ENCODE data around the gene TRIM2. TPM values are rescaled to one million over a fixed set of nuclear protein-coding genes. Genes with fewer than 3 reads are reported as not detected.
A peak's percentile ranks its signal among the peaks of the same experiment; 100 is the strongest.

Gene TRIM2
- total and polyA plus RNA-seq, 4 donors, result 3.4 to 15.5 (median 8.9) TPM

DNA sequence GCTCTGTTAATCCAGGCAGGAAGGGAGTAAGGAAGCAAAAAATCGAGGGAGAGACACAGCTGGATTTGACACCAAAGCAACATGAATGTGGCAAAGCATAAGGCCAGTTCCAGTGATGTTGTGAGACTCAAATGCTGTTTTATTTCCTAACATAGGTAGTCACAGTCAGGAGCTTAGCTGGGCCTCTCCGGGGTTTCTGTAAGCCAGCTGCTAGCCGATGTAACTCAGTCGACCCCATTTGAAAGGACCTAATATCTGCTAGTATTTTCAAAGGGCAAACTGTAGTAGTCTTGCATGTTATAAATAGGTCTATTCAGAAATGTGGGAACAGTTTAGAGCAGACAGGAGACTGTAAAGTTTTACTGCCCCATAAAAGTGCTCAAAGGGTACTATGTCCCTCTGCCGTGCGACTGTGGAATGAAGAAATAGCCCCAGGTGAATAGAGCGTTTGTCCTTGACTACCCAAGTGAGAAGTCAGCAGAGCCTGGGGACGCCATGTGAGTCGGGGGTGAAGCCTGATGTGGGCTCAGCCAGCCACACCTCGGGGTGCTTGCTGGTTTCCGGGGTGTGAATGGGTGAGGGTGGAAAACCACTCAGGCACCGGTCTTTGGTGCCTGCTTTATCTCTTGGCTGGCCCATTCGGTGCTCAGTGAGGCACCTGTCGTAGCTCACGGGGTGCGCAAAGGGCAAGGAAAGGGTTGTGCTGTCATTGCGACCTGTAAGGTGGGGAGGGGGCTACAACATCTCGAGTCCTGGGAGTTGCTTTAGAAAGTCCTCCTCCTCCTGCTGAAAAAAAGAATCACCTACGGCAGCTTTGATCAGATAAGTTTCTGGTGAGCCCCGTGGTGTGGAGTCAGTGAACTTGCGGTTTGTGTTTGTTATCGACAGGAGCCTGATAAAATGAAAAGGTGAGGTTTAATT is 745 bp downstream of the TRIM2 start:
- no peak overlapping the region for H3K9ac ChIP-seq (ENCODE audit: low read depth in 1 of 2, low read length in 2 of 2)

DNA sequence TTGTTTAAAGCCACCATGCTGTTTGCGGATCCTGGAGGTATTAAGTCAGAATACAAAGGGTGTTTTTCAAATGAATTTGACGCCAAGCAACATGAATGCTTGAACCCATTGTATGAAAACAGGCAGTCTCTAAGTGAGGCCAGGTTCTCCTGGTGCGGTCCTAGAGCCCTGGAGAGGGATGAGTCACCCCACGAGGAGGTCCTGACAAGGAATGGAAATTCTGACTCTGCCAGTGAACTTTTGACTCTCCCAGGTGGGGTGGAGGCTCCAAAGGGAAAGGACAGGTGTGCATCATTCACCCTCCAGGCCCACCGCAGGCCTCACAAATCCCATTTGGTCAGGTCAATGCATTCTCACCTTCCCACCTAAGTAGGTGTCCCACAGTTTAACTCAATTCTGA is 1.5 kb downstream of the TRIM2 start:
- Histone ChIP-seq H3K4me3 (ENCODE audit: low read depth in 1 of 3, low read length in 3 of 3) (no peak overlapping the region), H3K27ac (ENCODE audit: low read depth in 1 of 2, low read length in 2 of 2) (no peak overlapping the region), H3K36me3 (ENCODE audit: control insufficient read depth in 4 of 4, insufficient read depth in 3 of 4, low read depth in 1 of 4, low read length in 3 of 4) (no peaks in the 10 kb centered on the region), H3K4me1 (ENCODE audit: control insufficient read depth in 4 of 4, insufficient read depth in 4 of 4, low read length in 3 of 4) (peaks cover 0 to 6% (median 1%) of the 10 kb centered on the region in 4 donors), H3K9me3 (ENCODE audit: control insufficient read depth in 4 of 4, low read length in 3 of 4) (no peaks in the 10 kb centered on the region), H3K27me3 (ENCODE audit: control insufficient read depth in 4 of 4, insufficient read depth in 4 of 4, low read length in 3 of 4) (no peaks in the 10 kb centered on the region), H3K9ac (ENCODE audit: low read depth in 1 of 2, low read length in 2 of 2) (no peak overlapping the region)
- 83% methylated on average over 5 of the region's 5 CpGs for WGBS
- no peak for DNase-seq (ENCODE audit: low spot score)
- no peak for TF ChIP-seq JUND (IDR thresholded peaks at IDR 0.05)
- no peak for TF ChIP-seq NR2F2 (IDR thresholded peaks at IDR 0.05)
- no peak for TF ChIP-seq FOXA1 (IDR thresholded peaks at IDR 0.05)
- TF ChIP-seq, protein P1, sequence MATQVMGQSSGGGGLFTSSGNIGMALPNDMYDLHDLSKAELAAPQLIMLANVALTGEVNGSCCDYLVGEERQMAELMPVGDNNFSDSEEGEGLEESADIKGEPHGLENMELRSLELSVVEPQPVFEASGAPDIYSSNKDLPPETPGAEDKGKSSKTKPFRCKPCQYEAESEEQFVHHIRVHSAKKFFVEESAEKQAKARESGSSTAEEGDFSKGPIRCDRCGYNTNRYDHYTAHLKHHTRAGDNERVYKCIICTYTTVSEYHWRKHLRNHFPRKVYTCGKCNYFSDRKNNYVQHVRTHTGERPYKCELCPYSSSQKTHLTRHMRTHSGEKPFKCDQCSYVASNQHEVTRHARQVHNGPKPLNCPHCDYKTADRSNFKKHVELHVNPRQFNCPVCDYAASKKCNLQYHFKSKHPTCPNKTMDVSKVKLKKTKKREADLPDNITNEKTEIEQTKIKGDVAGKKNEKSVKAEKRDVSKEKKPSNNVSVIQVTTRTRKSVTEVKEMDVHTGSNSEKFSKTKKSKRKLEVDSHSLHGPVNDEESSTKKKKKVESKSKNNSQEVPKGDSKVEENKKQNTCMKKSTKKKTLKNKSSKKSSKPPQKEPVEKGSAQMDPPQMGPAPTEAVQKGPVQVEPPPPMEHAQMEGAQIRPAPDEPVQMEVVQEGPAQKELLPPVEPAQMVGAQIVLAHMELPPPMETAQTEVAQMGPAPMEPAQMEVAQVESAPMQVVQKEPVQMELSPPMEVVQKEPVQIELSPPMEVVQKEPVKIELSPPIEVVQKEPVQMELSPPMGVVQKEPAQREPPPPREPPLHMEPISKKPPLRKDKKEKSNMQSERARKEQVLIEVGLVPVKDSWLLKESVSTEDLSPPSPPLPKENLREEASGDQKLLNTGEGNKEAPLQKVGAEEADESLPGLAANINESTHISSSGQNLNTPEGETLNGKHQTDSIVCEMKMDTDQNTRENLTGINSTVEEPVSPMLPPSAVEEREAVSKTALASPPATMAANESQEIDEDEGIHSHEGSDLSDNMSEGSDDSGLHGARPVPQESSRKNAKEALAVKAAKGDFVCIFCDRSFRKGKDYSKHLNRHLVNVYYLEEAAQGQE (IDR thresholded peaks at IDR 0.05), result no peak
- TF ChIP-seq HNF4G (IDR thresholded peaks at IDR 0.05), result no peak
- TF ChIP-seq EGR1 (IDR thresholded peaks at IDR 0.05; ENCODE audit: low read depth in 2 of 2), result no peak
- TF ChIP-seq, protein P2, sequence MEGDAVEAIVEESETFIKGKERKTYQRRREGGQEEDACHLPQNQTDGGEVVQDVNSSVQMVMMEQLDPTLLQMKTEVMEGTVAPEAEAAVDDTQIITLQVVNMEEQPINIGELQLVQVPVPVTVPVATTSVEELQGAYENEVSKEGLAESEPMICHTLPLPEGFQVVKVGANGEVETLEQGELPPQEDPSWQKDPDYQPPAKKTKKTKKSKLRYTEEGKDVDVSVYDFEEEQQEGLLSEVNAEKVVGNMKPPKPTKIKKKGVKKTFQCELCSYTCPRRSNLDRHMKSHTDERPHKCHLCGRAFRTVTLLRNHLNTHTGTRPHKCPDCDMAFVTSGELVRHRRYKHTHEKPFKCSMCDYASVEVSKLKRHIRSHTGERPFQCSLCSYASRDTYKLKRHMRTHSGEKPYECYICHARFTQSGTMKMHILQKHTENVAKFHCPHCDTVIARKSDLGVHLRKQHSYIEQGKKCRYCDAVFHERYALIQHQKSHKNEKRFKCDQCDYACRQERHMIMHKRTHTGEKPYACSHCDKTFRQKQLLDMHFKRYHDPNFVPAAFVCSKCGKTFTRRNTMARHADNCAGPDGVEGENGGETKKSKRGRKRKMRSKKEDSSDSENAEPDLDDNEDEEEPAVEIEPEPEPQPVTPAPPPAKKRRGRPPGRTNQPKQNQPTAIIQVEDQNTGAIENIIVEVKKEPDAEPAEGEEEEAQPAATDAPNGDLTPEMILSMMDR (IDR thresholded peaks at IDR 0.05; ENCODE audit: low read depth, low read length, missing input control), result no peak
- no peak for TF ChIP-seq YY1 (IDR thresholded peaks at IDR 0.05)
- TF ChIP-seq TAF1 (conservative IDR thresholded peaks at IDR 0.05), result no peak
- TF ChIP-seq RXRA (IDR thresholded peaks at IDR 0.05), result no peak
- TF ChIP-seq, protein P3, sequence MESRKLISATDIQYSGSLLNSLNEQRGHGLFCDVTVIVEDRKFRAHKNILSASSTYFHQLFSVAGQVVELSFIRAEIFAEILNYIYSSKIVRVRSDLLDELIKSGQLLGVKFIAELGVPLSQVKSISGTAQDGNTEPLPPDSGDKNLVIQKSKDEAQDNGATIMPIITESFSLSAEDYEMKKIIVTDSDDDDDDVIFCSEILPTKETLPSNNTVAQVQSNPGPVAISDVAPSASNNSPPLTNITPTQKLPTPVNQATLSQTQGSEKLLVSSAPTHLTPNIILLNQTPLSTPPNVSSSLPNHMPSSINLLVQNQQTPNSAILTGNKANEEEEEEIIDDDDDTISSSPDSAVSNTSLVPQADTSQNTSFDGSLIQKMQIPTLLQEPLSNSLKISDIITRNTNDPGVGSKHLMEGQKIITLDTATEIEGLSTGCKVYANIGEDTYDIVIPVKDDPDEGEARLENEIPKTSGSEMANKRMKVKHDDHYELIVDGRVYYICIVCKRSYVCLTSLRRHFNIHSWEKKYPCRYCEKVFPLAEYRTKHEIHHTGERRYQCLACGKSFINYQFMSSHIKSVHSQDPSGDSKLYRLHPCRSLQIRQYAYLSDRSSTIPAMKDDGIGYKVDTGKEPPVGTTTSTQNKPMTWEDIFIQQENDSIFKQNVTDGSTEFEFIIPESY (IDR thresholded peaks at IDR 0.05), result no peak
- TF ChIP-seq FOXA2 (IDR thresholded peaks at IDR 0.05), result no peak

More for the DNA sequence above, 745 bp downstream of the TRIM2 start:
- peak overlapping the region in 2 of 3 donors; percentile 18 to 28 for H3K4me3 ChIP-seq (ENCODE audit: low read depth in 1 of 3, low read length in 3 of 3)
- 41% methylated on average over 22 of the region's 22 CpGs for WGBS
- no peaks in the 10 kb centered on the region for H3K36me3 ChIP-seq (ENCODE audit: control insufficient read depth in 4 of 4, insufficient read depth in 3 of 4, low read depth in 1 of 4, low read length in 3 of 4)
- H3K27ac ChIP-seq (ENCODE audit: low read depth in 1 of 2, low read length in 2 of 2), result peak overlapping the region in 1 of 2 donors; percentile 8
- peaks cover 0 to 6% (median 1%) of the 10 kb centered on the region in 4 donors for H3K4me1 ChIP-seq (ENCODE audit: control insufficient read depth in 4 of 4, insufficient read depth in 4 of 4, low read length in 3 of 4)
- no peak for DNase-seq (ENCODE audit: low spot score)
- no peaks in the 10 kb centered on the region for H3K9me3 ChIP-seq (ENCODE audit: control insufficient read depth in 4 of 4, low read length in 3 of 4)
- no peaks in the 10 kb centered on the region for H3K27me3 ChIP-seq (ENCODE audit: control insufficient read depth in 4 of 4, insufficient read depth in 4 of 4, low read length in 3 of 4)
- TF ChIP-seq GABPA (IDR thresholded peaks at IDR 0.05 in 1 of 2, conservative IDR thresholded peaks at IDR 0.05 in 1 of 2), result no peak
- TF ChIP-seq, protein P1 (IDR thresholded peaks at IDR 0.05), result no peak
- TF ChIP-seq, protein P2 (IDR thresholded peaks at IDR 0.05; ENCODE audit: low read depth, low read length, missing input control), result no peak

Data from liver (tissue), 9 donors.